SH-SY5Y (cell line): ENCODE results near the gene SLC35F1.

Source experiments
- GATA2 ChIP-seq: IDR thresholded peaks from 2 replicates; pipeline ENCODE4 v1.6.1; 2011; ENCODE audit warnings: mild to moderate bottlenecking, low read depth, low read length
- GATA3 ChIP-seq: IDR thresholded peaks from 2 replicates; pipeline ENCODE4 v1.6.1; 2011; ENCODE audit warnings: low read depth, mild to moderate bottlenecking, low read length, moderate library complexity

DNA sequence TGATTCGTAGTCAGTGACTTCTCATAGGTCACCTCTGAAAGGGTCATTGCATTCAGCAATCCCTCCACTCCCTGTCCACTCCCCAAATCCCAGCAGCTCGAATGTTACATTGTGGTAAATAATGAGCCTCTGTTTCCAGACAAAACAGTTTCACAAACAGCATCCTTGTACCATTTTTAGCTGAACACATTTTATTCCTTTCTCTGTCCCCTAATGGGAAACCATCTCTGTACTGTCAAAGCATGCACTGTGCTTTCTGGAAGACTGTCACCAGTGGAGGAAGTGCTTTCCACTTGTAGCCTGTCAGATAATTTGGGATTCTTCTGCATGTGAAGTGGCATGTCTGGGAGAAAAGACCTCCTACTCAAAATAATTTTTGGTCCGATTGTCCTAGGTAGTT is 82.0 kb downstream of the SLC35F1 start:
- TF ChIP-seq GATA2 (no peak), GATA3 (no peak)
